WTC11 (cell line): ENCODE measurements around the gene PTGER2. TPM values are rescaled to one million over a fixed set of nuclear protein-coding genes. Genes with fewer than 3 reads are reported as not detected.

Experiments used
- ATAC-seq: fragments of 200-7000 bp; cut with Tn5 transposase; 2 replicates; pipeline ENCODE4 v1.10.0; 2021; ENCODE audit warnings: mild to moderate bottlenecking, moderate library complexity
- CTCF ChIA-PET: fragments of 300-600 bp; sonication (Branson Sonifier 250); formaldehyde crosslinking; loops from one replicate; lab custom pipeline; 2021; ENCODE audit warnings: antibody characterized with exemption; lab: Charles Lee
- POLR2A ChIA-PET: fragments of 350-600 bp; sonication (Branson Sonifier 250); formaldehyde crosslinking; loops from one replicate; lab custom pipeline; 2021; ENCODE audit warnings: antibody characterized with exemption; lab: Charles Lee
- DNase-seq: peaks from one replicate; pipeline ENCODE4 v3.0.0; 2021; ENCODE audit warnings: low spot score
- H3K27ac Mint-ChIP-seq: 2 replicates; pipeline ENCODE4 v1.8.0; 2021; ENCODE audit warnings: mixed read lengths
- H3K27me3 Mint-ChIP-seq: 2 replicates; pipeline ENCODE4 v1.8.0; 2021; ENCODE audit warnings: low read depth, mild to moderate bottlenecking, moderate library complexity, mixed read lengths
- H3K36me3 Mint-ChIP-seq: 2 replicates; pipeline ENCODE4 v1.8.0; 2021; ENCODE audit warnings: mixed read lengths
- H3K4me1 Mint-ChIP-seq: 2 replicates; pipeline ENCODE4 v1.8.0; 2022; ENCODE audit warnings: mixed read lengths
- H3K4me3 Mint-ChIP-seq: 2 replicates; pipeline ENCODE4 v1.8.0; 2021; ENCODE audit warnings: mild to moderate bottlenecking, moderate library complexity, mixed read lengths
- H3K9me3 Mint-ChIP-seq: 2 replicates; pipeline ENCODE4 v1.8.0; 2021; ENCODE audit warnings: mixed read lengths
- CREB1 ChIP-seq: sonication (generic); formaldehyde crosslinking; IDR thresholded peaks from 2 replicates; pipeline ENCODE4 v1.8.0; 2023; ENCODE audit warnings: mild to moderate bottlenecking, missing genetic modification reagents
- EMX1 ChIP-seq: fragments of 250-450 bp; sonication (Bioruptor Pico); IDR thresholded peaks from 2 replicates; pipeline ENCODE4 v1.8.0; 2021; ENCODE audit warnings: mild to moderate bottlenecking
- ESRRA ChIP-seq: sonication (generic); formaldehyde crosslinking; IDR thresholded peaks from 2 replicates; pipeline ENCODE4 v1.8.1; 2022; ENCODE audit warnings: mild to moderate bottlenecking, missing genetic modification reagents, borderline replicate concordance
- GTF2I ChIP-seq: fragments of 250-450 bp; sonication (Bioruptor Pico); conservative IDR thresholded peaks from 2 replicates; pipeline ENCODE4 v1.4.0; 2021; ENCODE audit warnings: mild to moderate bottlenecking
- HMGA2 ChIP-seq: fragments of 250-450 bp; sonication (Bioruptor Pico); IDR thresholded peaks from 2 replicates; pipeline ENCODE4 v1.4.0; 2021; ENCODE audit warnings: mild to moderate bottlenecking, moderate library complexity
- JAZF1 ChIP-seq: fragments of 250-450 bp; sonication (Bioruptor Pico); IDR thresholded peaks from 2 replicates; pipeline ENCODE4 v1.9.0; 2021; ENCODE audit warnings: moderate library complexity, mild to moderate bottlenecking, inconsistent platforms
- JUN ChIP-seq: sonication (generic); formaldehyde crosslinking; IDR thresholded peaks from 2 replicates; pipeline ENCODE4 v1.8.0; 2023; ENCODE audit warnings: mild to moderate bottlenecking, missing genetic modification reagents
- KAT7 ChIP-seq: sonication (generic); formaldehyde crosslinking; IDR thresholded peaks from 2 replicates; pipeline ENCODE4 v1.8.1; 2023; ENCODE audit warnings: missing genetic modification reagents, mild to moderate bottlenecking, borderline replicate concordance
- MAX ChIP-seq: sonication (generic); formaldehyde crosslinking; IDR thresholded peaks from 2 replicates; pipeline ENCODE4 v1.8.0; 2022; ENCODE audit warnings: mild to moderate bottlenecking, missing genetic modification reagents
- MXD4 ChIP-seq: fragments of 250-450 bp; sonication (Bioruptor Pico); IDR thresholded peaks from 2 replicates; pipeline ENCODE4 v1.8.0; 2021; ENCODE audit warnings: mild to moderate bottlenecking, moderate library complexity, borderline replicate concordance
- NFATC4 ChIP-seq: fragments of 250-450 bp; sonication (Bioruptor Pico); IDR thresholded peaks from 2 replicates; pipeline ENCODE4 v1.9.0; 2021; ENCODE audit warnings: mild to moderate bottlenecking
- NR2C2 ChIP-seq: sonication (generic); formaldehyde crosslinking; IDR thresholded peaks from 2 replicates; pipeline ENCODE4 v1.8.0; 2022; ENCODE audit warnings: mild to moderate bottlenecking, missing genetic modification reagents
- PRDM15 ChIP-seq: sonication (generic); formaldehyde crosslinking; IDR thresholded peaks from 2 replicates; pipeline ENCODE4 v1.8.0; 2022; ENCODE audit warnings: missing genetic modification reagents
- PREB ChIP-seq: sonication (generic); formaldehyde crosslinking; IDR thresholded peaks from 2 replicates; pipeline ENCODE4 v1.8.1; 2022; ENCODE audit warnings: mild to moderate bottlenecking, missing genetic modification reagents, moderate library complexity, borderline replicate concordance
- RELA ChIP-seq: sonication (generic); formaldehyde crosslinking; IDR thresholded peaks from 2 replicates; pipeline ENCODE4 v1.8.1; 2022; ENCODE audit warnings: missing genetic modification reagents, mild to moderate bottlenecking, borderline replicate concordance
- RORB ChIP-seq: fragments of 250-450 bp; sonication (Bioruptor Pico); IDR thresholded peaks from 2 replicates; pipeline ENCODE4 v1.9.0; 2021; ENCODE audit warnings: mild to moderate bottlenecking
- TCF7 ChIP-seq: sonication (generic); formaldehyde crosslinking; IDR thresholded peaks from 2 replicates; pipeline ENCODE4 v1.8.0; 2022; ENCODE audit warnings: mild to moderate bottlenecking, low read depth, missing genetic modification reagents, moderate library complexity
- ZNF232 ChIP-seq: sonication (generic); formaldehyde crosslinking; IDR thresholded peaks from 2 replicates; pipeline ENCODE4 v1.8.0; 2022; ENCODE audit warnings: mild to moderate bottlenecking, missing genetic modification reagents
- ZNF317 ChIP-seq: sonication (generic); formaldehyde crosslinking; IDR thresholded peaks from 2 replicates; pipeline ENCODE4 v1.8.1; 2023; ENCODE audit warnings: low read depth, mild to moderate bottlenecking, moderate library complexity, missing genetic modification reagents, borderline replicate concordance
- ZNF396 ChIP-seq: fragments of 250-450 bp; sonication (Bioruptor Pico); IDR thresholded peaks from 2 replicates; pipeline ENCODE4 v1.8.0; 2021; ENCODE audit warnings: mild to moderate bottlenecking, moderate library complexity, borderline replicate concordance
- total RNA-seq: library from RNA; stranded (reverse); gene quantifications from 3 replicates; pipeline ENCODE4 v1.2.3, GENCODE V29; 2021
- TF ChIP-seq, protein P1 (sequence below): sonication (generic); formaldehyde crosslinking; IDR thresholded peaks from 2 replicates; pipeline ENCODE4 v1.8.1; 2022; ENCODE audit warnings: mild to moderate bottlenecking, moderate library complexity, missing genetic modification reagents
- TF ChIP-seq, protein P2 (sequence below): fragments of 250-450 bp; sonication (Bioruptor Pico); IDR thresholded peaks from 2 replicates; pipeline ENCODE4 v1.9.0; 2021; ENCODE audit warnings: moderate library complexity, mild to moderate bottlenecking, inconsistent platforms, borderline replicate concordance
- TF ChIP-seq, protein P3 (sequence below): sonication (generic); formaldehyde crosslinking; IDR thresholded peaks from 2 replicates; pipeline ENCODE4 v1.8.1; 2023; ENCODE audit warnings: mild to moderate bottlenecking, missing genetic modification reagents, moderate library complexity
- TF ChIP-seq, protein P4 (sequence below): sonication (generic); formaldehyde crosslinking; IDR thresholded peaks from 2 replicates; pipeline ENCODE4 v1.8.1; 2023; ENCODE audit warnings: mild to moderate bottlenecking, moderate library complexity, missing genetic modification reagents

The PTGER2 gene
- total RNA-seq, 1 experiment from 2014 or later, result 0.92 TPM

DNA sequence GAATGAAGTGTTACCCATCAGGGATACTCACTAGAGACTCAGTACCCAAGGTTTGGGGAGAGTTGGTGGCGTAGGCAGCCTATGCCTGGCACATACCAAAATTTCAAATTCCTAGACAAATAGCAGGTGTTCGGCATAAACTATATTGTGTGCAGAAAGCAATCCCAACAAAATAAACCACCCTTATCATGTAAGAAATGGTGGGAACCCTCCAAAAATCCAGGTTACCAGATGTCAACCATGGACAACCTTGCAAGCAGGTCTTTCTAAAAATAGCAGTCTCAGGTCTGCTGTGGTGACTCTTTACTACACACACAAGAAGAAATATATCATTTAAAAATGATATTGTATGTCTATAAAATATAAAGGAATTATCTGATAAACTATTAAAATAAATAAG, 17.7 kb upstream of the PTGER2 start:
- ATAC-seq (no peak), DNase-seq (no peak)
- Mint-ChIP-seq H3K4me3 (no peak overlapping the region), H3K27me3 (peaks cover under 1% of the 10 kb centered on the region; the same call in 1 of the 2 replicates), H3K4me1 (0 out of 2 replicates have a peak, but pooled peaks cover 3% of the 10 kb centered on the region), H3K9me3 (no peaks in the 10 kb centered on the region), H3K36me3 (no peaks in the 10 kb centered on the region), H3K27ac (no peak overlapping the region)
- CTCF ChIA-PET, result no interaction called here
- POLR2A ChIA-PET, result no interaction called here
- TF ChIP-seq EMX1 (CRISPR knock-in tag), result no peak
- TF ChIP-seq ZNF232, result no peak
- TF ChIP-seq HMGA2, result no peak
- no peak for TF ChIP-seq NR2C2 (CRISPR knock-in tag)
- no peak for TF ChIP-seq JAZF1 (CRISPR knock-in tag)
- no peak for TF ChIP-seq KAT7 (CRISPR knock-in tag)
- no peak for TF ChIP-seq TCF7 (CRISPR knock-in tag)

GRCh38 chr14:52298795-52299194, 15.3 kb upstream of the PTGER2 start:
- peaks cover 5% of the 10 kb centered on the region for H3K4me1 Mint-ChIP-seq
- no peak overlapping the region for H3K27ac Mint-ChIP-seq
- peaks cover 4% of the 10 kb centered on the region for H3K27me3 Mint-ChIP-seq
- CTCF ChIA-PET, result no interaction called here
- no peak for TF ChIP-seq RELA (CRISPR knock-in tag)
- TF ChIP-seq PREB (CRISPR knock-in tag), result no peak
- TF ChIP-seq CREB1 (CRISPR knock-in tag), result no peak
- no peak for TF ChIP-seq MAX
- TF ChIP-seq, protein P1, sequence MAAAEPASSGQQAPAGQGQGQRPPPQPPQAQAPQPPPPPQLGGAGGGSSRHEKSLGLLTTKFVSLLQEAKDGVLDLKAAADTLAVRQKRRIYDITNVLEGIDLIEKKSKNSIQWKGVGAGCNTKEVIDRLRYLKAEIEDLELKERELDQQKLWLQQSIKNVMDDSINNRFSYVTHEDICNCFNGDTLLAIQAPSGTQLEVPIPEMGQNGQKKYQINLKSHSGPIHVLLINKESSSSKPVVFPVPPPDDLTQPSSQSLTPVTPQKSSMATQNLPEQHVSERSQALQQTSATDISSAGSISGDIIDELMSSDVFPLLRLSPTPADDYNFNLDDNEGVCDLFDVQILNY (CRISPR knock-in tag), result no peak
- TF ChIP-seq KAT7 (CRISPR knock-in tag), result no peak
- TF ChIP-seq TCF7 (CRISPR knock-in tag), result no peak
- TF ChIP-seq GTF2I (CRISPR knock-in tag), result no peak
- TF ChIP-seq, protein P2, sequence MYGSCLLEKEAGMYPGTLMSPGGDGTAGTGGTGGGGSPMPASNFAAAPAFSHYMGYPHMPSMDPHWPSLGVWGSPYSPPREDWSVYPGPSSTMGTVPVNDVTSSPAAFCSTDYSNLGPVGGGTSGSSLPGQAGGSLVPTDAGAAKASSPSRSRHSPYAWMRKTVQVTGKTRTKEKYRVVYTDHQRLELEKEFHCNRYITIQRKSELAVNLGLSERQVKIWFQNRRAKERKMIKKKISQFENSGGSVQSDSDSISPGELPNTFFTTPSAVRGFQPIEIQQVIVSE, result no peak
- no peak for TF ChIP-seq JUN
- no peak for TF ChIP-seq NFATC4 (CRISPR knock-in tag)
- POLR2A ChIA-PET, result no interaction called here
- H3K36me3 Mint-ChIP-seq, result no peaks in the 10 kb centered on the region
- no peak overlapping the region for H3K4me3 Mint-ChIP-seq
- DNase-seq (no peak), ATAC-seq (no peak)
- no peaks in the 10 kb centered on the region for H3K9me3 Mint-ChIP-seq

- no peak for DNase-seq
- no peak overlapping the region for H3K27ac Mint-ChIP-seq
- TF ChIP-seq ZNF396 (no peak), ESRRA (CRISPR knock-in tag) (no peak), PRDM15 (CRISPR knock-in tag) (no peak), RELA (CRISPR knock-in tag) (no peak), RORB (CRISPR knock-in tag) (no peak), MXD4 (CRISPR knock-in tag) (no peak), ZNF317 (CRISPR knock-in tag) (no peak)
- TF ChIP-seq, protein P3, sequence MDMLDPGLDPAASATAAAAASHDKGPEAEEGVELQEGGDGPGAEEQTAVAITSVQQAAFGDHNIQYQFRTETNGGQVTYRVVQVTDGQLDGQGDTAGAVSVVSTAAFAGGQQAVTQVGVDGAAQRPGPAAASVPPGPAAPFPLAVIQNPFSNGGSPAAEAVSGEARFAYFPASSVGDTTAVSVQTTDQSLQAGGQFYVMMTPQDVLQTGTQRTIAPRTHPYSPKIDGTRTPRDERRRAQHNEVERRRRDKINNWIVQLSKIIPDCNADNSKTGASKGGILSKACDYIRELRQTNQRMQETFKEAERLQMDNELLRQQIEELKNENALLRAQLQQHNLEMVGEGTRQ (CRISPR knock-in tag), result no peak
- TF ChIP-seq, protein P4, sequence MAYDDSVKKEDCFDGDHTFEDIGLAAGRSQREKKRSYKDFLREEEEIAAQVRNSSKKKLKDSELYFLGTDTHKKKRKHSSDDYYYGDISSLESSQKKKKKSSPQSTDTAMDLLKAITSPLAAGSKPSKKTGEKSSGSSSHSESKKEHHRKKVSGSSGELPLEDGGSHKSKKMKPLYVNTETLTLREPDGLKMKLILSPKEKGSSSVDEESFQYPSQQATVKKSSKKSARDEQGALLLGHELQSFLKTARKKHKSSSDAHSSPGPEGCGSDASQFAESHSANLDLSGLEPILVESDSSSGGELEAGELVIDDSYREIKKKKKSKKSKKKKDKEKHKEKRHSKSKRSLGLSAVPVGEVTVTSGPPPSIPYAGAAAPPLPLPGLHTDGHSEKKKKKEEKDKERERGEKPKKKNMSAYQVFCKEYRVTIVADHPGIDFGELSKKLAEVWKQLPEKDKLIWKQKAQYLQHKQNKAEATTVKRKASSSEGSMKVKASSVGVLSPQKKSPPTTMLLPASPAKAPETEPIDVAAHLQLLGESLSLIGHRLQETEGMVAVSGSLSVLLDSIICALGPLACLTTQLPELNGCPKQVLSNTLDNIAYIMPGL, result no peak
Measured at GRCh38 chr14:52299692-52300278, 14.3 kb upstream of the PTGER2 start.

More at GRCh38 chr14:52299692-52300278, 14.3 kb upstream of the PTGER2 start:
- ChIA-PET POLR2A (no interaction called here), CTCF (interaction anchor here (0.7 kb wide), 2 partner anchors 723 to 895 kb away, joined by 3 to 4 read pairs; no protein-coding TSS in a partner anchor)
- peaks cover 4% of the 10 kb centered on the region for H3K27me3 Mint-ChIP-seq
- no peak overlapping the region for H3K4me3 Mint-ChIP-seq
- H3K4me1 Mint-ChIP-seq, result peaks cover 14% of the 10 kb centered on the region
- no peaks in the 10 kb centered on the region for H3K36me3 Mint-ChIP-seq
- no peak for ATAC-seq
- no peaks in the 10 kb centered on the region for H3K9me3 Mint-ChIP-seq
